GM19463 (cell line): ENCODE measurements around the gene RSAD1.

ENCODE experiments used
- ATAC-seq: cut with Tn5 transposase; IDR thresholded peaks from one replicate; pipeline ENCODE4 v1.9.1; 2021; ENCODE audit warnings: mild to moderate bottlenecking, moderate library complexity; ENCODE audit not compliant: unreplicated experiment

The RSAD1 gene

GRCh38 chr17:50478391-50479381 is at the start of gene RSAD1:
Gene RSAD1 (plus strand): TSS chr17:50478860. CDS start chr17:50478885, 25 bp downstream.
- peak; percentile 85 for ATAC-seq

GRCh38 chr17:50429793-50430192 is 48.9 kb upstream of the RSAD1 start:
- ATAC-seq = no peak

GRCh38 chr17:50430821-50431618 is 47.6 kb upstream of the RSAD1 start:
- no peak for ATAC-seq

GRCh38 chr17:50432125-50432762 is 46.4 kb upstream of the RSAD1 start:
- ATAC-seq = no peak

- ATAC-seq = no peak
These were observed 41.3 kb upstream of the RSAD1 start for GRCh38 chr17:50437409-50437808.

GRCh38 chr17:50439008-50439407 is 39.7 kb upstream of the RSAD1 start:
- ATAC-seq = no peak

- no peak for ATAC-seq
These were observed 38.4 kb upstream of the RSAD1 start for GRCh38 chr17:50440172-50440837.

- no peak for ATAC-seq
These were observed 37.5 kb upstream of the RSAD1 start for GRCh38 chr17:50440838-50441829.

GRCh38 chr17:50443505-50443974 is 35.1 kb upstream of the RSAD1 start:
- ATAC-seq = no peak

GRCh38 chr17:50444841-50445715 is 33.6 kb upstream of the RSAD1 start:
- ATAC-seq = no peak

GRCh38 chr17:50445730-50446325 is 32.8 kb upstream of the RSAD1 start:
- no peak for ATAC-seq

- no peak for ATAC-seq
These were observed 30.6 kb upstream of the RSAD1 start for GRCh38 chr17:50447870-50448595.

GRCh38 chr17:50448643-50449042 is 30.0 kb upstream of the RSAD1 start:
- no peak for ATAC-seq

- no peak for ATAC-seq
These were observed 26.6 kb upstream of the RSAD1 start for GRCh38 chr17:50451943-50452629.

GRCh38 chr17:50452630-50453300 is 25.9 kb upstream of the RSAD1 start:
- ATAC-seq = no peak

- ATAC-seq = no peak
These were observed 24.8 kb upstream of the RSAD1 start for GRCh38 chr17:50453901-50454300.
